CD4-positive, alpha-beta T cell treated with Interleukin-6 at 100 ng/mL for 8 hours (primary cell): ENCODE results near the gene TLE1.

ENCODE experiments used
- DNase-seq: peaks from one replicate; pipeline ENCODE4 v3.0.0-alpha.2; 2020; ENCODE audit warnings: mixed read lengths, low spot score

TLE1 gene

GRCh38 chr9:81549500-81550206 is 139.7 kb downstream of the TLE1 start:
- no peak for DNase-seq

- no peak for DNase-seq
Measured at GRCh38 chr9:81548911-81549310, 140.4 kb downstream of the TLE1 start.

GRCh38 chr9:81546489-81546888 is 142.9 kb downstream of the TLE1 start:
- no peak for DNase-seq

GRCh38 chr9:81543695-81544094 is 145.7 kb downstream of the TLE1 start:
- no peak for DNase-seq

GRCh38 chr9:81542118-81542889 is 147.0 kb downstream of the TLE1 start:
- no peak for DNase-seq

GRCh38 chr9:81540142-81540710 is 149.1 kb downstream of the TLE1 start:
- DNase-seq: no peak

- no peak for DNase-seq
Measured at GRCh38 chr9:81539317-81539716, 150.0 kb downstream of the TLE1 start.

GRCh38 chr9:81538890-81539289 is 150.5 kb downstream of the TLE1 start:
- no peak for DNase-seq

- DNase-seq: no peak
Measured at GRCh38 chr9:81537964-81538363, 151.4 kb downstream of the TLE1 start.

- DNase-seq: no peak
Measured at GRCh38 chr9:81536242-81537025, 152.9 kb downstream of the TLE1 start.

GRCh38 chr9:81535542-81536241 is 153.7 kb downstream of the TLE1 start:
- no peak for DNase-seq

GRCh38 chr9:81534138-81534875 is 155.0 kb downstream of the TLE1 start:
- DNase-seq: no peak
